Neural progenitor cell (in vitro differentiated cells): ENCODE data around the gene RELT.

Experiments used
- CTCF ChIP-seq: fragments of 200-600 bp; sonication (generic); IDR thresholded peaks from 2 replicates; pipeline ENCODE4 v1.5.1; 2017; ENCODE audit warnings: antibody characterized with exemption, mild to moderate bottlenecking
- EZH2phosphoT487 ChIP-seq: fragments of 200-600 bp; sonication (generic); IDR thresholded peaks from 2 replicates; pipeline ENCODE4 v1.6.1; 2017; ENCODE audit warnings: antibody characterized with exemption

GRCh38 chr11:73413256-73413655 lies 37.1 kb downstream of the RELT start:
- TF ChIP-seq CTCF (no peak), EZH2phosphoT487 (no peak)
